Retina (tissue), 1 donor: Measurements from ENCODE around the gene FTCD.

ENCODE experiments used
- DNase-seq: peaks from one replicate; pipeline ENCODE4 v3.0.0-alpha.2; 2016

FTCD gene

DNA sequence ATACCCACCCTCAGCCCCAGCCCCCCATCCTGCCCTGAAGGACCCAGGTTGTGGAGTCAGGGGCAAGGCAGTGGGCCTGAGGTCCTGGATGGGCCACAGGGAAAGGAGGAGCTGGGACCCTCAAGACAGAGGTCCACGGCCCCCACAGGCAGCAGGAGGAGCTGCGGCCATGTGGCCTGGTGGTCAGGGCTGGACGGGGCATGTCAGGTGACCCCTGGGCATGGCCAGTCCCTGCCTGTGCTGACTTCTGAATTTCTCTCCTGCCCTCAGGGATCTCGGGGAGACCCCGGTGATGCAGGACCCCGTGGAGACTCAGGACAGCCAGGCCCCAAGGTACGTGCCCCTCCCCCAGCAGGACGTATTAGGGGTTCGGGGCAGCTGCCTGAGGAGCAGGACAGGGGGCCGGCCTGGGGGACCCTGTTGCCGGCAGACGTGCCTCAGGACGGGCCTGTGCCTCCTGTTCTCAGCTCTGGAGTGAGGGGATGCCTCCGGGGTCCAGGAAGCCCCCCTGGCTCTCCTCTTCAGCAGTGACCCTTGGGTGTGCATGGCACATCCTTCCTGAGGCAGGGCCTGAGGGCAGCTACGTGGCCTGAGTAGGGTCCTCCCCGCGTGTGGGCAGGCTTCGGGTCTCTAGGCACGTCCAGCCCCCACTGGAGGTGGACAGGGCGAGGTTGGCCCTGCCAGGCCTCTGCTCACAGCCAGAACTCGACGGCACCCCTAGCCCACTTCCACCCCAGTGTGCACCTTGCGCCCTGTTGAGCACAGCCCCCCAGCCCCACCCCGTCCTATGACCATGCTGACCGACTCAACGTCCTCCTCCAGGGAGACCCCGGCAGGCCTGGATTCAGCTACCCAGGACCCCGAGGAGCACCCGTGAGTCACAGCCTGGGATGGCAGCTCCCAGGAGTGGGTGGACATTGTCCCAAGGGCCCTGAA is 33.8 kb downstream of the FTCD start:
- DNase-seq = no peak

DNA sequence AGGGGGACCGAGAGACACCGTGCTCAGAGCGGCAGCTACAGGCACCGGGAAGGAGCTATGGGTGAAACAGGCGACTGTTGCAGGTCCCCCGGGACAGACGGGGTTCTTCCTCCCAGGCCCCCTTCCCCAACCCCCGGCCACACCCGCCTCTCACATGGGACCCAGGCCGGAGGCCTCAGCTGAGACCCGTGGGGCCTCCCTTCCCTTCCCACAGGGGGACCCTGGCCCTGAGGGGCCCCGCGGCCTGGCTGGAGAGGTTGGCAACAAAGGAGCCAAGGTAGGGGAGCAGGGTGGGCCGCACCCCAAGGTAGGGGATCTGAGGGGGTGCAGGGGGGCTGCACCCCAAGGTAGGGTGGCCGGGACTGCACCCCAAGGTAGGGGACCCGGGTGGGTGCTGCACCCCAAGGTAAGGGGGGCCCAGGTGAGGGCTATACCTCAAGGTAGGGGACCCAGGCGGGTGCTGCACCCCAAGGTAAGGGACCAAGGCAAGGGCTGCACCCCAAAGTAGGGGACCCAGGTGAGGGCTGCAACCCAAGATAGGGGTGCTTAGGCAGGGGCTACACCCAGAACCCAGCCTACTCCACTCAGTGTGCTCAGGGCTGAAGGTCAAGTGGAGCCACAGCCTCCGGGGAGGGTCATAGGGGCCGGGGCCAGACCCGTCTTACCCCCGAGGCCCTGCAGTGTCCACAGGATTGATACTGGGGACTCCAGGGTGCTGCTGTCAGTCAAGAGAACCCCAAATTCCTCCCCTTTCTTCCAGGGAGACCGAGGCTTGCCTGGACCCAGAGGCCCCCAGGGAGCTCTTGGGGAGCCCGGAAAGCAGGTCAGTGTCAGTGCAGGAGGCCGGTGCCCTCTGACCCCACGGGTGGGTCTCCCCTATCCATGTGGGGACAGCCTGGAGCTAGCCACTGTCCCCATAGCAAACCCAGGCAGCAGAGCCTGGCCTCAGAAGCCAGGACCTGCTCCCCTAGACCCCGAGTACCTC is 34.8 kb downstream of the FTCD start:
- no peak for DNase-seq

DNA sequence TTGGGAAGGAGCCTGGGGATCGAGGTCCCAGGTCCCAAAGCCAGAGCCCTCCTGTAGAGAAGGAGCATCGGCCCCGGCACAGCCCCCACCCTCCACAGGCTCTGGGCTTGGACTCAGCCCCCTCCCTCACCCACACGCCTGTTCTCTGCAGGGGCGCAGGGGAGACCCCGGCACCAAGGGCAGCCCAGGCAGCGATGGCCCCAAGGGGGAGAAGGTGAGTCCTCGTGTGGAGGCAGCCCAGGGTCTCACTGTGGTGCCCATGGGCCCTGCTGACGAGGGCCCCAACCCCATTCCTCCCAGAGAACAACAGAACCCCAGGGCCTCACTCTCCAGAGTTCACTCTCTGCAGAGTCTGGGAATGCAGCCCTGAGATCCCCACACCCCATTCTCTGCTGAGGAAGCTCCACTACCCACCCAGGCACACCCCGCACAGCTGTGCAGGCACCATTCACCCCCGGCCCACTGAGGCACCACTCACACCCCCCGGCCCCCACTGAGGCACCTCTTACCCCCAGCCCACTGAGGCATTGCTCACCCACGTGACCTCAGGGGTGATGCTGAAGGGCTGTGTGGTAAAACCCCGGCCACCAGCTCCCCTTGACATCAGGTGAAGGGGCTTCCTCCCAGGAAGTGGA is 35.6 kb downstream of the FTCD start:
- DNase-seq = no peak

DNA sequence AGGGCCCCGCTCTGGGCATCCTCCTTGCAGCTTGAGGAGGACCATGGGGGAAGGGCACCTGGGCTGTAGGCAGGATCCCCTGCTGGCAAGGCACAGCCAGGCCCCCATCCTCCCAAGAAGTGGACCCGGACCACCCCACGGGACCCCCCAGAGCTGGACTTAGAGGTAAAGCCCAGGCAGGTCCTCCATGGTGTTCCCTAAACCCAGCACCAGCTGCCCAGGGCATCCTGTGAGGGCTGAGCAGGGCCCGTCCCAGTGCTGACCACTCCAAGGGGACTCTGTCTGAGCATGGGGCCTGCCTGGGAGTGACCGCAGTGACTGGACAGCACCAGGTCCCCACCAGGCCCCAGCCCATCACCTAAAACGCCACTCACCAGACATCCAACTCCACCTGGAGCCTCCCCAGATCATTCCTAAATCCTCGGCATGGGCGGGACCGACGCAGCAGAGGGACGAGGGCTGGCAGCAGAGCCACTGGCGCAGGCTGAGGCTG is 36.2 kb downstream of the FTCD start:
- DNase-seq = no peak

DNA sequence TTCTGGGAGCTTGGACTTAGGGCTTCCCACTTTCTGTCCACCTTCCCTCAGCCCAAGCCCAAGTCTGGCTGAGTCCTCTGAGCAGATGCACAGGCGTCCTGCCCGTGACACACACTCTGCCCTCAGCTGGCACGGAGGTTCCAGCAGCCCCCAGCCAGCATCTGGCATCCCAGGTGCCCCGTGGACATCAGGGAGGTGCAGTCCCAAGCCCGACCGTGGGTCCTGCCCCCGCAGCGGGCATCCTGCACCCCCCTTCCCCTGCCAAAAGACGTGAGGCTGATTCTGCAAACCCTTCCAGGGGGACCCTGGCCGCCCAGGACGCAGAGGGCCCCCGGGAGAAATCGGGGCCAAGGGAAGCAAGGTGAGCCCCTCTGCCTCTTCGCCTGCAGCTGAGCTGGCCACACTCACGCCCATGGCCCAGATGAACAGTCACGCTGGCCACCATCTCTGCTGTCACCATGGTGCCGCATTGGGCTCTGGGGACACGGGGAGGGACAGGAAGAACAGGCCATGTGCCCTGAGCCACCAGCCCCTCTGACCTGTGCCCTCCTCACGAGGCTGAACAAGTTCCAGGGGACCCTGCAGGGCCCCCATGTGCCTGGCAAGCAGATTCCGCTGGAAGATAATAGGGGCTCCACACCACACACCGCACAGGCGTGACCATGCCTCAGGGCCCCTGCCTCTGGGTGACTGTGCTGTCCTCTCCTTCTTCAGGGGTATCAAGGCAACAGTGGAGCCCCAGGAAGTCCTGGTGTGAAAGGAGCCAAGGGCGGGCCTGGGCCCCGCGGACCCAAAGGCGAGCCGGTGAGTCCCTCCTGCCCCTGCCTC is 36.8 kb downstream of the FTCD start:
- DNase-seq = no peak

DNA sequence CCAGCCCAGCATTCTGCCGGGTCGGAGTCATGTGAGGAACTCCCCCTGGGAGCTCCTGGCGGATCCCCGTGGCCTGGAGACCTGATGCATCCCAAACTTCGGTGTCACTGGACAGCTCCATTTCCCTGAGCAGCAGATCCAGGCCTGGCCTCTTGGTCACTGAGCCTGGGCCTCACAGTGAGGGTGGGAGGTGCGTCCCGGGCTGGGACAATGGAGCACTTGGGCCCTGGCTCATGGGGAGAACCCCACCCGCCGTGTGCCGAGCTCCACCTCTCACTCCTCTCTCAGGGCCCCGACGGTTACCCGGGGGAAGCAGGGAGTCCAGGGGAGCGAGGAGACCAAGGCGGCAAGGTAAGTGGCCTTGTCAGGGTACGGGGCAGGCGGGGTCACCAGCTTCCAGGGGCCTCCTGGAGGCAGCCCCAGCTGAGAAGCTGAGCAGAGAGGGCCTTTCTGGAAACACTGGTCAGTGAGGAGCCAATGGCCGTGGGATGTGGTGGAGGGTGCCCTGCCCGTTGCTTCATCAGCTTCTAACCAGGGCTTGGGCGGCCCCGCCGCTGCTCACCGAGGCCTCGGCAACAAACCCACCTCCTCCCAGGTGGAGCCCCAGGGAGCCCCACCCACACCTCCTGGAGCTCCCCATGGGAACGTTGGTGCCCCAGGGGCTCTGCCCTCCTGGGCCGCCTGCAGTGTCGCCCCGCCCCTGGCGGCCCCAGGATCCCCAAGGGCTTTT is 37.6 kb downstream of the FTCD start:
- DNase-seq = no peak

DNA sequence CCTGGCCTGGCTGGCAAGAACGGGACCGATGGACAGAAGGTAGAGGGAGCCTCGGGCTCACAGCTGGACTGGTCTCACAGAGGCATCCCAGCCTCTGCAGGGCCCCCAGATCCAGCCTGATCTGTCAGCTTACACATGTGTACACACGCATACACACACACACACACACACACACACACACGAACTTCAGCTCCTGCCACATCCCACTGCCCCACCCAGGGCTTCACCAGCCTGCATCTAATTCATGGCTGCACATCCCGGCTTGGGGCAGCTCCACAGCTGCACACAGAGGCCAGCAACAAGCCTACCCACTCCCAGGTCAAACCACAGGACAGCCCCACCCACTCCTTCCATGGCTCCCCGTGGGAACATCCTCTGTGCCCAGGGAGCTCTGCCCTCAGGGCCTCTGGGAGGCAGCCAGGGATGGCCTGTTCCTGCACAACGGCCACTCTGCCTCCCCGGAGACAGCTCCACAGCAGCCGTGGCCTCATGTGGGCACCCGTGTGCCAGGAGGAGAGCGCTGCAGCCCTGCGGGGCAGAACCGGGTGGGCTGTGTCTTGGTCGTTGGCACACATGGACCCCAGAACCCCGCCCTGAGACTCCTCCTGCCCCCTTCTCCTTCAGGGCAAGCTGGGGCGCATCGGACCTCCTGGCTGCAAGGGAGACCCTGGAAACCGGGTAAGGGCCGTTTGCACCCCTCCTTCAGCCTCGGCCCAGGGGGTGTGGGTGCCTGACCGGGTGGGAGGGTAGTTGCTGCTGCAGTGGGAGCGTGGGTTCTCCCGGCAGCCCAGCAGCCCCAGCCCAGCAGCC is 38.4 kb downstream of the FTCD start:
- DNase-seq = no peak

DNA sequence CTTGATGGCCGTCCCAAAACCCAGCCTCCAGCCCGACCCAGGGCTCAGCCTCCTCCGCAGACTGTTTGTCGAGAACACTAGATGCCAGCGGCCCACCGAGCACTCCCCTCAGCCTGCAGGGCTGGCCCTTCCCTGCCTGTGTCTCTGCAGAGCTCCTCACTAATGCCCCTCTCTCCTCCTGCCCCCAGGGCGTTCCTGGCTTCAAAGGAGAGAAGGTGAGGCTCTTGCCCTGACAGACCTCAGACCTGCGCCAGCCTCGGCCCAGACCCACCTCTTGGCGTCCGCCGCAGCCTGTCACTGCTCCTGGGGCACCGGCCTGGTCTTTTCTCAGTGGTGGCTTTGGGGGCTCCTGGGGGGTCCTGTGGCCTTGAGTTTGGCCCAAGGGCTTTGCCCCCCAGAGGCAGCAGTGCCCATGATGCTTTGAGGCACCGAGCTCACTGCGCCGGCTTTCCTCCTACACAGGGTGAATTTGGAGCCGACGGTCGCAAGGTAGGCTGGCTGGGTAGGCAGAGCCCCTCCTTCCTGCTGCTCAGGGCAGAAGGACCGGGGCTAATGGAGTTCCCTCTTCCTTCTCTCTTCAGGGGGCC is 39.1 kb downstream of the FTCD start:
- no peak for DNase-seq

DNA sequence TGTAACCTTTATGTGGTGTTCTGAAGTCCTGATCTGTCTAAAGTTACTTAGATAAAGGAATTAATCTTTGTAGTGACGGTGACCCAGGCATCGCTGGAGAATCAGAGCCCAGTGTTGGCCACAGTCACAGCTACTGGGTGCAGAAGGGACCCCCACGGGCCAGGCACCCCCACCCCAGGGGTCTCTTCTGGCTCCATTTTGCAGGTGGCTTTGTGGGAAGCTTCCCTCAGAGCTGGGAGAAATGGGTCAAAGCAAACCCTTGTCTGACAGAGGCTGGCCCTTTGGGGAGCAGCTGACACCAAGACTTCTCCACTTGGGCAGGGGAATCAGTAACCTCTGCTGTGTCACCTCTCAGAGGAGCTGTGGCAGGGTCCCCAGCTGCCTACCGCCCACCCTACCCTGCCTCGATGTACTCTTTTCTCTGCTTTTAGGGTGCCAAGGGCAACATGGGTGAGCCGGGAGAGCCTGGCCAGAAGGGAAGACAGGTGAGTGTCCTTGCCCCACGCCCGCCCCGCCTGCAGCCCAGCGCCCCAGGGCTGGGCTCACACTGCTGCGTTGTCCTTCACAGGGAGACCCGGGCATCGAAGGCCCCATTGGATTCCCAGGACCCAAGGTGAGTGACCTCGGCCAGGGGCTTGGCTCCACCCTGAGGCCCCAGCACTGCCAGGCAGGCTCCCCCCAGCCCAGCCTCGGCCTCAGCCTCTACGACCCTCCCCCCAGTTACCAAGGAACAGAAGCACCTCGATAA is 39.8 kb downstream of the FTCD start:
- no peak for DNase-seq

DNA sequence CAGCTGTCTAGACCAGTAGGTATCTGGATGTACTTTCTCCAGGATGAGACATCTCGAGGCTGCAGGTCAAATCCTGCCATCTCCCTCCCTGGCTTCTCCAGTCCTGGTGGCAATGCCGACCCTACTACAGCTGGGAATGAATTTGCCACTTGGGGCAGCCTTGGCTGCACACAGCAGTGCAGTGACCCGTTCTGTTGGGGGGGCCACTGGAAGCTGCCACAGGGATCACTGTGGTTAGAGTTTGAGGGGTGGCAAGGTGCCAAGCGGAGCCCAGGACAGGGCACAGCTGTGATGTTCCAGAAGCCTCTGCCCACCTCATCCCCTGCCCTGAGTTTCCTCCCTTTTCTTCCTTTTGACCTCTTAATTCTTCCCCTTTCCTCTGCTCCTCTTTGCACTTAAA is 40.4 kb downstream of the FTCD start:
- DNase-seq = no peak

DNA sequence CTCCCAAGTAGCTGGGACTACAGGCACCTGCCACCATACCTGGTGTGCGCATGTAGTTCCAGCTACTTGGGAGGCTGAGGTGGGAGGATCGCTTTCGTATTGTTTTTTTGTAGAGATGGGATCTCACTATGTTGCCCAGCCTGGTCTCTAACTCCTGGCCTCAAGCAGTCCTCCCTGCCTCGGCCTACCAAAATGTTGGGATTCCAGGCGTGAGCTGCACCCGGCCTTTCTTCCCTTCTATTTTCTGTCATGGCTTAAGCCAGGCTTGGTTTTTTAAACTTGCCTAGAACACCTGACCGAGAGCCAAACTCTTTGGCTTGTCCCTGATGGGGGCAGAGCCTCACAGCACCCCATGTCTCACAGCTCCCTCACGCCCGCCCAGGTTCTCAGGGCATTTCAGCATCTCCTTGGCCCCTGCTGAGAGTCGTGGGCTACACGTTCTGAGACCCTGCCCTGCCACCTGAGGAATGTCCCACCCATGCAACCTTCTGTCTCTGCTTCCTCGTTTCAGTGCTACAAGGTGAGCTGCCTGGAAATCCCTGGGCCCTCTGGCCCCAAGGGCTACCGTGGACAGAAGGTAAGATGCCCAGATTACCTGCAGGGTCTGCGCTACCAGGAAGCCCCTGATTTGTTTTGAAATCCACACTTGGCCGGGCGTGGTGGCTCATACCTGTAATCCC is 41.7 kb downstream of the FTCD start:
- DNase-seq = no peak

DNA sequence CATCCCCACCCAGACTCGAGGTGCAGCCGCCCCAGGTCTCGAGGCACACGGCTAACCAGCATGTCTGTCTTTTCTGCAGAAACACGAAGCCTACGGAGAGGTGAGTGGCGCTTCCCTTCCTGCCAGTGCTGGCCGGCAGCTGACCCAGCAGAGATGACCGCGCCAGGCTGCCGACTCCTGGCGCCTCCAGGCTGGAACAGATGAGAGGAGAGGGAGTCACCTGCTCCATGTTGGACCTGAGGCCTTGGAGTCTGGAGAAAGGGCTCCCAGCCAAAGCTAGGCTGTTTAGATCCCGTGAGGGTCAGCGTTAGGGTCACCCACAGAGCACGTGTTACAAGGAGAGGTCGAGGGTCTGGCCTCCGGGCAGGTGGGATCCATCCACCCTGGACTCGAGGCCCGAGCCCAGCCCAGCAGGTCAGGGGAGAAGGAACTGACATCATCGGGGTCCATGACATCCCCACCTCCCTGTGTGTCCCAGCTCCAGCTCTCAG is 42.6 kb downstream of the FTCD start:
- no peak for DNase-seq

DNA sequence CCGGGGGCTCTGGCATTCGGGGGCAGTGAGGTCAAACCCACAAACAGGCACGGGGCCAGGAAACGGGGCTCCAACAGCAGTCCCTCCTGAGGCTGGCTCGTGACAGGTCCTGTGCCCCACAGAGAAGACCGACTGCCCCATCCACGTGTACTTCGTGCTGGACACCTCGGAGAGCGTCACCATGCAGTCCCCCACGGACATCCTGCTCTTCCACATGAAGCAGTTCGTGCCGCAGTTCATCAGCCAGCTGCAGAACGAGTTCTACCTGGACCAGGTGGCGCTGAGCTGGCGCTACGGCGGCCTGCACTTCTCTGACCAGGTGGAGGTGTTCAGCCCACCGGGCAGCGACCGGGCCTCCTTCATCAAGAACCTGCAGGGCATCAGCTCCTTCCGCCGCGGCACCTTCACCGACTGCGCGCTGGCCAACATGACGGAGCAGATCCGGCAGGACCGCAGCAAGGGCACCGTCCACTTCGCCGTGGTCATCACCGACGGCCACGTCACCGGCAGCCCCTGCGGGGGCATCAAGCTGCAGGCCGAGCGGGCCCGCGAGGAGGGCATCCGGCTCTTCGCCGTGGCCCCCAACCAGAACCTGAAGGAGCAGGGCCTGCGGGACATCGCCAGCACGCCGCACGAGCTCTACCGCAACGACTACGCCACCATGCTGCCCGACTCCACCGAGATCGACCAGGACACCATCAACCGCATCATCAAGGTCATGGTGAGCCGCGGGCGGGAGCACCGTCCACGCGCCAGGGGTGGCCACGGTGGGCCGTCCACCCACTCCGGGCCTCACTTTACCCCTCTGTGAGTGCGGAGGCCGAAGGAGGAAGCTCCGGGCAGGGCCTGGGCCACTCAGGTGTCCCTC is 43.3 kb downstream of the FTCD start:
- DNase-seq = no peak

DNA sequence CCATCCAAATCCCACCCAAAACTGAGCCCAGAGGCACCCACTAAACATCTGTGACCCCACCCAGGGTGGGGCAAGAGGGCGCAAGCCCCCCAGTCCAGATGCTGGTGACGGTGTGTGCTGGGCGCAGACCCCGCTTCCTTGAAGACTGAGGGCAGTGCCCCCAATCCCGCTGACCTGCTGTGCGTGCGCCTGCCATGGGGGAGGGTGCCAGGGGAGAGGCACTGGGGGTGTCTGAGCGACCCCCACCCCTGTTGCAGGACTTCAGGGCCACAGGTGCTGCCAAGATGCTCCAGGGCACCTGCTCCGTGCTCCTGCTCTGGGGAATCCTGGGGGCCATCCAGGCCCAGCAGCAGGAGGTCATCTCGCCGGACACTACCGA is 44.2 kb downstream of the FTCD start:
- no peak for DNase-seq

DNA sequence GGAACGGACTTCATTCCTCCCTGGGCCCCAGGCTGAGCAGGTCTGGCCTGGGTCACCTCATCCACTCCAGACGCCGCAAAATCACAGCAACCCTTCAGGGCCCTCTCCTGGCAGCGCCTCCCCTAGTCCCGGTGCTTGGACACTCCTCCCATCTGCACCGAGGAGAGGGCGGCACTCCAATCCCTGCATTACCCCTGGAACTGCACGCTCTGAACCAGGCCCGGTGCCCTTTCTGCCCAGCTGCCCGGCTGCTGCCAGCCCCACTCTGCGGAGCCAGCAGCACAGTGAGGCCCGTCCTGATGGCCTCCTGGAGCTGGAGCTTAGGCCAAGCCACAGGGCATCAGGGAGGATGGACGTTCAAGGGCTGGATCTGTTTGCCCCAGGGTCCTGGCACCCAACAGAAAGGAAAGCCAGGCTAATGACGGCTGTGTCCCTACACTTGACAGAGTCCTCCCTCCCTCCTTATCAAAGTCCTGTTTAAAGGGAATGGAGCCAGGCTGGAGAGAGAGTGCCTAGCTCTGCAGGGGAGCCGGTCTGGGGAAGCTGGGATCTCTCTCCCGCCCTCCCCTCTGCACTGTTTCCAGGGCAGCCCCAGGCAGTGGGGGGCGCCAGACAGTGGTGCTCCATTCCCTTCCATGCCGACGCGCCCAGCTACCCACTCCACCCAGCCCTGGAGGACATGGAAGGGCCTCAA is 44.7 kb downstream of the FTCD start:
- no peak for DNase-seq

DNA sequence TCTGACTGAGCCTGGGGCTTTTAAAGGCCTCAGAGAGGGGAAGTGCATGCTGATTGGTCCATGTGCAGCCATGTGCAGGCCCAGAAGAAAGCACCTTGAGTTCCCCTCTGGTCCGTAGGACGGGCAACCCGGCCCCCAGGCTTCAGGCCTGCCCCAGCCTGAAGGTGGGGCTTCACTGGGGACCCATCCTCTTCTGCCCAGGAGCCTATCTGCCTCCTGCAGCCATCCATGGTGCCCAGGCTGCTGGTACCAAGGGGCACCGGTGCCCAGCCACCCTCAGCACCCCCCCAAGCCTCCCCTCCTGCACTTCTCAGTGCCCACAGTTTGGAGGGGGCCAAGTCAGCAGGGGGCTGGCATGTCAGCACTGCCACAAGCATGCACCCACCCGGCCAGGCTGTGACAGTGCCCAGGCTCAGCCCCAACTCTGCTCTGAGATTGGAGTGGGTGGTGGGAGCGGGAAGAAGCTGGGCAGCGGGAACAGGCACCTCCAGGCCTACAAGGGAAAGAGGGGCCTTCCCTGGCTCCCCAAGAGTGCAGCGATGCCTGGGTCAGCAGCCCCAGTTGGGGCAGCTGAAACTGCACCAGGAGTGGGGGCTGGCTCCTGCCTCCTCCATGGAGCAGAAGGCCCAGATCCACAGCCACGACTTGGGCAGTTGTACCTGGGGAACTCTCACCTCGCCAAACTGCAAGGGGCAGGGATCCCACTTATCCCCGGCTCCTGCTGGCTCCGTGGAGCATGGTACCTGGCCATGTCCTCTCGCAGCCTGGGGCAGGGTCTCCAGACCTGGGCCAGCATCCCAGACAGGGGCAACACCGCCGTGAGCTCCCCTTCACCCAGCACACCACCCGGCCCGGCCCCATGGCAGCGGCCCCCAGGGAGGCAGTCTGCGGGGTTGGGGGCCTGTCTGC is 45.8 kb downstream of the FTCD start:
- no peak for DNase-seq
